Osteocyte (in vitro differentiated cells): ENCODE measurements around the gene C1orf159. TPM values are rescaled to one million over a fixed set of nuclear protein-coding genes. Genes with fewer than 3 reads are reported as not detected.

Experiments
- DNase-seq: peaks from one replicate; pipeline ENCODE4 v3.0.0; 2021; ENCODE audit warnings: mixed read lengths; ENCODE audit not compliant: unreplicated experiment; ENCODE audit errors: extremely low spot score
- H3K27ac Mint-ChIP-seq: one replicate; pipeline ENCODE4 v1.8.0; 2021; ENCODE audit warnings: mild to moderate bottlenecking, mixed read lengths; ENCODE audit not compliant: unreplicated experiment
- H3K27me3 Mint-ChIP-seq: one replicate; pipeline ENCODE4 v1.8.0; 2021; ENCODE audit warnings: mixed read lengths; ENCODE audit not compliant: unreplicated experiment
- H3K36me3 Mint-ChIP-seq: one replicate; pipeline ENCODE4 v1.8.0; 2021; ENCODE audit warnings: mixed read lengths; ENCODE audit not compliant: unreplicated experiment
- H3K4me1 Mint-ChIP-seq: one replicate; pipeline ENCODE4 v1.8.0; 2021; ENCODE audit warnings: mixed read lengths; ENCODE audit not compliant: unreplicated experiment
- H3K4me3 Mint-ChIP-seq: one replicate; pipeline ENCODE4 v1.8.0; 2021; ENCODE audit warnings: mild to moderate bottlenecking, moderate library complexity, mixed read lengths; ENCODE audit not compliant: unreplicated experiment
- H3K9me3 Mint-ChIP-seq: one replicate; pipeline ENCODE4 v1.8.0; 2021; ENCODE audit warnings: mixed read lengths; ENCODE audit not compliant: unreplicated experiment
- CTCF ChIP-seq: fragments of 200-600 bp; sonication (generic); IDR thresholded peaks from 2 replicates; pipeline ENCODE4 v1.5.0; 2021; ENCODE audit warnings: antibody characterized with exemption, mild to moderate bottlenecking, moderate library complexity
- total RNA-seq: library from RNA; stranded (reverse); gene quantifications from 2 replicates; pipeline ENCODE4 v1.2.1, GENCODE V29; 2021

C1orf159 gene
- total RNA-seq, 1 donor from 2014 or later = 16.9 TPM

- H3K27ac Mint-ChIP-seq = no peak overlapping the region
- TF ChIP-seq CTCF = no peak
- H3K27me3 Mint-ChIP-seq = no peaks in the 10 kb centered on the region
- no peaks in the 10 kb centered on the region for H3K9me3 Mint-ChIP-seq
- DNase-seq = no peak
- H3K4me1 Mint-ChIP-seq = peaks cover 3% of the 10 kb centered on the region
- no peak overlapping the region for H3K4me3 Mint-ChIP-seq
- no peaks in the 10 kb centered on the region for H3K36me3 Mint-ChIP-seq
Measured at GRCh38 chr1:1163538-1164070, 47.7 kb upstream of the C1orf159 start.

- no peaks in the 10 kb centered on the region for H3K9me3 Mint-ChIP-seq
- no peak for DNase-seq
- H3K4me1 Mint-ChIP-seq = peaks cover 3% of the 10 kb centered on the region
- no peak overlapping the region for H3K4me3 Mint-ChIP-seq
- no peak for TF ChIP-seq CTCF
- H3K27ac Mint-ChIP-seq = no peak overlapping the region
- no peaks in the 10 kb centered on the region for H3K36me3 Mint-ChIP-seq
- no peaks in the 10 kb centered on the region for H3K27me3 Mint-ChIP-seq
Measured at GRCh38 chr1:1162597-1163537, 47.0 kb upstream of the C1orf159 start.

DNA sequence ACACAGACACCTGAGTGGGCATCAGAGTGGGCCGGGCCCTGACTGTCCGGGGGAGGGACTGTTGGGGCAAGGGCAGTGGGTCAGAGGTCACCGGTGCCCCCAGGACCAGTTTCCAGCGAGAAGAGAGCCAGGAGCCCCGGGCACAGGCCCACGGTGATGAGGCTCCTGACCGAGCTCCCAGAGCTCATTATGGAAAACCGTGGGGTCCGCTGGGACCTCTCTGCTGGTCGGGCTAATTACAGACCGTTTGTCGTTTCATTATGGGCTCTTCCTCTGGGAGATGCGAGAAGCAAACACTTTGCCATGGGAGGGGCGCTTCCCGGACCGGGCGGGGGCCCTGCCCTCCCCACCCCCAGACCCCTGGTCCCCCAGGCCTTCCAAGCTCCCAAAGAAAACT is 45.8 kb upstream of the C1orf159 start:
- Mint-ChIP-seq H3K4me1 (peaks cover 6% of the 10 kb centered on the region), H3K9me3 (no peaks in the 10 kb centered on the region), H3K27ac (no peak overlapping the region), H3K27me3 (no peaks in the 10 kb centered on the region), H3K36me3 (no peaks in the 10 kb centered on the region), H3K4me3 (no peak overlapping the region)
- DNase-seq = no peak
- no peak for TF ChIP-seq CTCF

DNA sequence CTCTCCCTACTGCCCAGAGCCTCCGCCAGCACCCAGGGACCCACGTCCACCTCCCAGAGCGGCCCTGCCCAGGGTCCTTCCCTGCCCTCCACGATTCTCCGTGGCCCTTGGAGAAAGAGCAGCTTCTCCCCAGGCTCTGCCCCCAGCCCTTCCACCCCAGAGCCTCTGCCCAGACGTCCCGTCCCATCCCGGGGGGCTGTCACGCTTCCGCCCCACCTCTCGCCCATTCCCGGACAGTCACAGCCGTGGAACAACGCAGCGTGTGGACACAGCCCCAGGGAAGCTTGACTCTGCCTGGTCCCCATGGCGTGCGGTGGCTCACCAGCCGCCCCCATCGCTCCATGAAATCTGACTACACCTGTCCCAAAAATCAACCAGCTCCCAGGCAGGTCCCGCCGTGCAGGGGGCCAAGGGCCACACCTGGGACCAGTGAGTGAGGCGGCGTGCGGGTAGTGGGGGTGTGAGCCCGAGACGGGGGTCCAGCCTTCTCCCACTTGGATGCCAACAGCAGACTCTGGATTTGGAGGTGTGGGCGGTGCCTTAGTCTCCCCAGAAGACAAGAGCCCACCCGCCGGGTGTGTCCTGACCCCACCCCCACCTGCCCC is 45.3 kb upstream of the C1orf159 start:
- H3K36me3 Mint-ChIP-seq = no peaks in the 10 kb centered on the region
- no peaks in the 10 kb centered on the region for H3K9me3 Mint-ChIP-seq
- TF ChIP-seq CTCF = no peak
- H3K27me3 Mint-ChIP-seq = no peaks in the 10 kb centered on the region
- no peak overlapping the region for H3K27ac Mint-ChIP-seq
- no peak overlapping the region for H3K4me3 Mint-ChIP-seq
- no peak for DNase-seq
- H3K4me1 Mint-ChIP-seq = peaks cover 6% of the 10 kb centered on the region

GRCh38 chr1:1160281-1160930 is 44.5 kb upstream of the C1orf159 start:
- H3K27me3 Mint-ChIP-seq = no peaks in the 10 kb centered on the region
- no peaks in the 10 kb centered on the region for H3K36me3 Mint-ChIP-seq
- no peak overlapping the region for H3K27ac Mint-ChIP-seq
- TF ChIP-seq CTCF = no peak
- no peaks in the 10 kb centered on the region for H3K9me3 Mint-ChIP-seq
- no peak for DNase-seq
- peaks cover 3% of the 10 kb centered on the region for H3K4me1 Mint-ChIP-seq
- H3K4me3 Mint-ChIP-seq = no peak overlapping the region
